Fibroblast of skin of back (primary cell): Measurements from ENCODE around the gene MUC4. TPM values are rescaled to one million over a fixed set of nuclear protein-coding genes. Genes with fewer than 3 reads are reported as not detected.

ENCODE experiments used
- DNase-seq: peaks from one replicate; pipeline ENCODE4 v3.0.0-alpha.2; 2013
- polyA plus RNA-seq, 2 experiments: library from polyadenylated mRNA; unstranded; fragments of 120-200 nt; gene quantifications; one replicate each; pipeline ENCODE4 v1.2.1, GENCODE V29; 2013; ENCODE audit not compliant: insufficient read length in 2 of 2

Gene MUC4
- not detected for polyA plus RNA-seq (2013, experiment 1 of 2; ENCODE audit: insufficient read length)
- not detected for polyA plus RNA-seq (2013, experiment 2 of 2; ENCODE audit: insufficient read length)

GRCh38 chr3:195811756-195812155, at the start of gene MUC4:
Gene MUC4 (minus strand): TSS chr3:195811929. CDS start chr3:195811817, 112 bp downstream.
- DNase-seq = no peak

DNA sequence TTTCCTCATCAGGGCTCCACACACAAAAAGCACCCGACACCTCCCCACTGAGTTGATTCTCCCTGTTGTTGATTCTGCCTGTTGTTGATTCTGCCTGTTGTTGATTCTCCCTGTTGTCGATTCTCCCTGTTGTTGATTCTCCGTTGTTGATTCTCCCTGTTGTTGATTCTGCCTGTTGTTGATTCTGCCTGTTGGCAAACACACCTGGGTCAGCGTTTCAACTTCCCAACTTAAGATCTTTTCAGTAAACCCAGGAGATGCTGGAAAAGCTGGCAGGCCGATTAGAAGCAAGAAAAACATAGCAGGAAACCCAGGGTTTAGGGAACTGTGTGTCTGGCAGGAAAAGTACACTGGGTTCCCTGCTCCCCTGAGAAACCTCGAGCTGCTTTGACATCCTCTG, 48.7 kb upstream of the MUC4 start:
- no peak for DNase-seq

DNA sequence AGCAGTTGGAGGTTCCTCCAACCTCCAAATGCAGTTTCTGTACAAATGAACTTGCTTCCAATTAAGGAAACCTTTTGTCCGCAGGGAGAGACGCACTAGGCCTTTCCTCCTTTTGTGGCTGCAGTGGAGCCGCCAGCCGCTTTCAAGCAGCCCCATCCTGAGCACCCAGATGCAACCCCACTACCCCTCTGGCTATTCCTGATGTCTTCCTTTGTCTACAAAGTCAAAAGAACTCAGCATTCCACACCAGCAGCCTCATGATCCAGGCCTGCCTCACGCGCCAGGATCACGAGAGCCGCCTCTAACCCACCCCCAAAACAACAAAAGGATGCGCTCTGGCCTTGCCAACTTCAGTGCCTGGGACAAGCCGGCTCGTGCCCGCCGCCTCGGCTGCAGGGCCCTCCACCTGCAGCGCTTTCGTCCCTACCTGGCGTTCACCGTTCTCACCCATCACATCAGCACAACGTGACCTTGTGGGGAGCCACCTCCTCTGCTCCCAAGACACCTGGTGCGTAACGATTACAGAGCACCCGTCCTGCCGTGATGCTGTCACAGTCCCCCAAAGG, 48.2 kb upstream of the MUC4 start:
- no peak for DNase-seq

- DNase-seq = peak; percentile 52
Observed at GRCh38 chr3:195859061-195859845, 47.5 kb upstream of the MUC4 start.

- DNase-seq = no peak
Observed at GRCh38 chr3:195856410-195857084, 44.8 kb upstream of the MUC4 start.

DNA sequence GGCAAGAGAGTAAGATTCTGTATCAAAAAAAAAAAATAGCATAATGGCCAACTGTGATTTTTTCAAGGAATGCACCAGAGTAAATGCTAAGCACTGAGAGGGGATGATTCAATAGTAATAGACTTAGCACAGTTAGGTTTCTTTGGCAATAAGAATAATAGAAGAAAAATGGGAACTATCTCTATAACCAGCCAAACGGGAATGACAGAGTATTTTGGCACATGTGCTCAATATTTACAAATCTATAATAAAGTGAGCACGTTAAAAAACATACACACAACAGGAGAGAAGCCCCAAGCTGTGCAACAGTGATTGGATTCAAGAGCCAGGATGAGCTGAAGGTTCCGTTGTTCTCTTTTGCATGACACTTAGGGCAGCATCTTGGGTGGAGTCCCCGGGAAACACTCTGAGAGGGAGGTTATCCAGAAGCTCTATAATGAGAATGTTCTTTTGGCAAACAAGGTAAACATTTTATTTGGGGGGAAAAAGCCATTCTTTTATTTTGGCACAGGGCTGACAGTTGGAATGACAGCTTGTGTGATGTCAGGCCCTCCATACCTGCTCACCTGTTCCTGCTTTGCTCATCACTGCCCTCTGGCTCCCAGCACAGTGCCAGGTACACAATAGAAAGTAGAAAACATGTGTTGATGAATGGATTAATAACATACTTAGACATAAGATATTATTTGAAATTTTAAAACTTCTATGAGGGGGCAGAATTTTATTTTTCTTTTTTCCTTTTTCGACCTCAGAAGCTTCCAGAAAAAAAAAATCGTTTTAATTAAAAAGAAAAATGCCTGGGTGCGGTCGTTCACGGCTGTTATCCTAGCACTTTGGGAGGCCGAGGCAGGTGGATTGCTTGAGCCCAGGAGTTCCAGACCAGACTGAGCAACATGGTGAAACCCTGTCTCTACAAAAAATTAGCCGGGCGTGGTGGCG, 44.0 kb upstream of the MUC4 start:
- no peak for DNase-seq

- DNase-seq = no peak
Observed at GRCh38 chr3:195854628-195855294, 43.0 kb upstream of the MUC4 start.

GRCh38 chr3:195853996-195854395, 42.3 kb upstream of the MUC4 start:
- DNase-seq = no peak

DNA sequence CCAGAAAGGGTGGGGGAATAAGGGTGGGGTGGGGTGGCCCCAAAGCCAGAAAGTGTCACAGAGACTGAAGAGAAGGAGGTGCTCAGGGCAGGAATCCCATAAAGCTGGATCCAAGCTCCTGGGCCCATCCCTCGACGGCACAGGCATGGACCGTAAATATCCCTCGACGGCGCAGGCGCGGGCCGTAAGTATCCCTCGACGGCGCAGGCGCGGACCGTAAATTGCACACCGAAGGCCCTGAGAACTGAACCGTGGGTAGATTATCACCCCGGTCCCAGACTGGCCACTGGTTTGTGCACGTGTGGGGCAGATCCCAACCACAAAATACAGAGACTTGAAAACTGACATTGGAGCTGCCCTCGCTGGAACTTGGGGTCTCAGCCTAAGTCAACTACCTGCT, 41.3 kb upstream of the MUC4 start:
- DNase-seq = no peak

DNA sequence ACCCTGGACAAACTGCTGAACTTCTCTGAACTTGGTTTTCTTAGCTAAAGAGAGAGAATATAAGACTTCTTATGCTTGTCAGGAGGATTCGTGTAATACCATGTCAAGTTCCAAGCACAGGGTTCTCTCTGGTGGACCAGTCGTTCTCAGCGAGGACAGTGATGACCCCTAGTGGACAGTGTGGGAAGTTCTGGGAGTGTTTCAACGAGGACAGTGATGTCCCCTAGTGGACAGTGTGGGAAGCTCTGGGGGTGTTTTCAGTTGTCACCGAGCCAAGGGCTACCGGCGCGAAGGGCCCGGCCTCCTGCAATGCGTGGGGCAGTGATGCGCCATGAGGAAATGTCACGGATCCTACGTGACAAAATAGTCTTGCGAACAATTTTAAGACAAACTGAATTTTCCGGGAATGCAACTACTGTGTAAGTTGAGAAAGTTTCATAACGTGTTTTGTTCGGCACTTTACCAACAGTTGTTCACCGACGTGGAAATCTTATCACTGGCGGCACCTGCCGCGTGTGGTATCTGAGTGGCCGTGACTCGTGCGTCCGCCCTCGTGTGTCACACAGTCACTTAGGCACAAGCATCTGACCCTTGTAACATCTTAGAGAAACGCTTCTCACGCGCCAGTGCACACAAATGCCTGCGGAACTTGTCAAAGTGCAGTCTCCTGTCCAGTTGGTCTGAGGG, 39.3 kb upstream of the MUC4 start:
- peak; percentile 85 for DNase-seq

- DNase-seq = peak; percentile 21
Observed at GRCh38 chr3:195849322-195850074, 37.8 kb upstream of the MUC4 start.

DNA sequence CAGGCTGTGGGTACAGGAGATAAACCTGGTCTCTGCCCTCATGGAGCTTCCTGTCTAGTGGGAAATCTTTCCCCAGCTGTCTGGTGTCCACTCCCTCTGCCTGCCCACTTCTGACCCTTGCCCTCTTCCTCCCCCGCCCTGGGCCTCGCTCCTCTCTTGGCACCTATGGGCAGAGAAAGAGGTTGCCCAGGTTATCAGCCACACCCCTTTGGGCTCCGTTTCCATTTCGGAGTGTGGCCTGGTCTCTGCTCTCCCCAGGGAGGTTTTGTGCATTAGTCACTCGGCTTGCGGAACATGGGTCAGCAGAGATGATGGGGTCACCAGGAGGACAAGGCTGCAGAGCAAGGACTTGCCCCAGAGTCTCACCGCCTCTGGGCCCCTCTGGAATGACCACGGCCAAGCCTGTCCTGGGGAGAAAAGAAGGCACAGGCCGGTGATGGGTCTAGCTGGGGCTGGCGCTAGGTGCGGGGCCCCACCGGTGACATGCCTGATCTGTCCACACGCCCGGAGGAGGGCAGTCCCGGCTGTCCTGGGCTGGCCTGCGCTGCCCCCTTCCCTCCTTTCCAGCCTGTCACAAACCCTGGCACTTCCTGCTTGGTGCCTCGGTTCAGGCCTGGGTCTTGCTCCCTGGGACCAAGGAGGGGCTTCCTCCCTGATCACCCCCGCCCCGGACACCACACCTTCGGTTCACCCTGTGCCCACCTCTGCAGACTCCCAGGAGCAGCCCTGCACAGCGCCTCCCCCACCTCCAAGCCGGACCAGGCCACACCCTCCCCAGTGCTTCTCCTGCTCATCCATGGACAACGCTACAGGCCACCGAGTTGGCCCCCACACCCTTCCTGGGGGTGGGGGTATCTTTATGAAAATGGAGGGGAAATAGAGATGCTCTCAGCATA, 35.6 kb upstream of the MUC4 start:
- DNase-seq = peak; percentile 27

DNA sequence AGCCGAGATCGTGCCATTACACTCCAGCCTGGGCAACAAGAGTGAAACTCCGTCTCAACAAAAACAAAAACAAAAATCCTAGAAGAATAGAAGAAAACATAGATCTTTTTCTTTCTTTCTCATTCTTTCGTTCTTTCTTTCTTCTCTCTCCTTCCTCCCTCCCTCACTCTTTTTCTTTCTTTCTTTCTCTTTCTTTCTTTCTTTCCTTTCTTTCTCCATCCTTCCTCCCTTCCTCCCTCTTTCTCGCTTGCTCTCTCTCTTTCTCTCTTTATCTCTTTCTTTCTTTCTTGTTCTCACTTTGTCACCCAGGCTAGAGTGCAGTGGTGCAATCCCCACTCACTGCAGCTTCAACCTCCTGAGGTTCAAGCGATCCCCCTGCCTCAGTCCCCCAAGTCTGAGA, 33.8 kb upstream of the MUC4 start:
- DNase-seq = no peak

GRCh38 chr3:195844671-195845218, 33.0 kb upstream of the MUC4 start:
- no peak for DNase-seq

- no peak for DNase-seq
Observed at GRCh38 chr3:195839260-195840010, 27.7 kb upstream of the MUC4 start.

DNA sequence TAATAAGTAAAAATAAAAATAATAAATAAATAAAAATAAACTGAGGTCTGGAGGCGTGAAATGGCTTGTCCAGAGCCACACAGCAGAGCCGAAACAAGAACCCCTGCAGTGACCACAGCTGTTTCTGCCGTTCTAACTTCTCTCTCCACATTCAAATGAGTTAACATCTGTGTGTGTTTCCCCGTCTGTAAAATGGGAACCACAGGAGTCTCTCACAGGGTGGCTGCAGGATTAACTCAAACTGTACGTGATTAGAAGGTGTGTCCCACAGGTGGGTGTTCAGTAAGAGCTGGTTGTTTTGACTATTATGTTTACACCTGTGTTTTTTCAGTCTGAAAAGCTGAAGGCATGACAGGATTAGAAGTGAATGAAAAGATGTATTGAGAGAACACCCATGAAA, 27.0 kb upstream of the MUC4 start:
- DNase-seq = no peak

DNA sequence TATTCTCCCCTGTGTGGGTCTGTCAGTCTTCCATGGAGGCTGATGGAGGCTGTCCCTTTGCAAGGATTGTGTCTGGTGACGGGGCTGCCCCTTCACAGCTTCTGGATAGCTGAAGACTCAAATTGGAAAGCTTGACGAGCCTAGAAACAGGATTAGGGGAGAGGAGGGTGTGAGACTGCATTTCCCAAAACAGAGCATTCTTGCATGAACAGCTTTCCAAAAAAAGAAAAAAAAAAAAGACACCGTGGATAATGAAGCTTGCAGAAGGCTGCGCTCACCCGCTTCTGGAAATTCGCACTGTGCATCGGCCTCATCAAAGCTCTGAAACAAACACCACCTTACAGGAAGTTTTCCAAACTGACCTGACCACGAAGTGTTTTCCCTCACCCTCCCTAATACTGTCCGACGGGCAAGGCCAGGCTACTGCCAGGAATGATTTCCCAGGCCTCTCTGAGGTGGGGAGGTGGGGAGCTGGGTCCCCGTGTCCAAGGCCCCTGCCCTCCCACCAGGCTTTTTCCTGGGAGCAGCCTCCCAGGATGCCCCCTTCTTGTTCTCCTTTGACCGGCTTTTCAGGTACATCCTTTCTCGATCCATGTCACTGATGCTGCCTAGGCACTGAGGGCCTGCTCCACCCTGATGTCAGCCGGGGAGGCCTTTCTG, 24.9 kb upstream of the MUC4 start:
- no peak for DNase-seq

DNA sequence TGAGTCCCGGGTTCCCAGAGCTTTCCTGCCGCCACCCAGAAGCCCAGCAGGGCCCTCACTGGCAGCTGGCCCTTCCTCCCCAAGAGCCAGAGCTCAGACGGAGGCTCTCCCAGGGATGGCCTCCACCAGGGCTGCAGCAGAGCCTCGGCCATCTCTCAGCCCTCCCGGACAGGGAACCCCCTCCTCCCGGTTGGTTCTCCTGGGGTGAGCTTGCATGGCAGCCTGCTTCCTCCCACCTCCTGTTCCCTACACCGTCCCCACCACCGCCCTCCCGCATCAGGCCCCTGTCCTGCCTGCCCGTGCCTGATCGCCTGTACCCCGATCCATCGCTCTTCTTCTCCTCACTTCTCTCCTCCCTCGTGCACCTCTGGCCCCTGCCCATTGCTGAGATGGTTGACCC, 24.1 kb upstream of the MUC4 start:
- DNase-seq = no peak
